Measurements from ENCODE around the gene ADAMTSL3. TPM values are rescaled to one million over a fixed set of nuclear protein-coding genes. Genes with fewer than 3 reads are reported as not detected.

Gene ADAMTSL3
- total RNA-seq, 4 donors from 2014 or later, result 4.9 to 8.8 (median 6.8) TPM

- Histone ChIP-seq H3K9me3 (no peaks in the 10 kb centered on the region), H3K27ac (no peak overlapping the region), H3K4me3 (no peak overlapping the region), H3K4me1 (no peaks in the 10 kb centered on the region), H3K36me3 (no peaks in the 10 kb centered on the region), H3K27me3 (no peaks in the 10 kb centered on the region)
- DNase-seq, result no peak
- no peak for TF ChIP-seq POLR2AphosphoS5 (IDR thresholded peaks at IDR 0.05)
- TF ChIP-seq EP300 (IDR thresholded peaks at IDR 0.05; ENCODE audit: low read depth), result no peak
- TF ChIP-seq POLR2A (IDR thresholded peaks at IDR 0.05), result no peak
- TF ChIP-seq CTCF (IDR thresholded peaks at IDR 0.05), result no peak
- in situ Hi-C loops (cut with MboI; ENCODE audit: low pct_ligation_motif_present in 1 of 4, low pct_unique_long_range_greater_than_20kb in 1 of 4, low sequenced_read_pairs in 3 of 4) (no loop called here), intact Hi-C loops (cut with DNase I; ENCODE audit: low total_unique reads) (no loop called here)
These were observed 324.1 kb downstream of the ADAMTSL3 start for GRCh38 chr15:83977992-83978391.

- Histone ChIP-seq H3K4me1 (no peaks in the 10 kb centered on the region), H3K27ac (no peak overlapping the region), H3K9me3 (no peaks in the 10 kb centered on the region), H3K36me3 (no peaks in the 10 kb centered on the region), H3K4me3 (no peak overlapping the region), H3K27me3 (no peaks in the 10 kb centered on the region)
- DNase-seq, result no peak
- WGBS, 2 donors (ENCODE audit: low coverage in 1 of 2), result 78% methylated on average over 3 of the region's 3 CpGs; no CpG with 5 or more reads in 1 of the 2 donors
- TF ChIP-seq POLR2A (IDR thresholded peaks at IDR 0.05) (no peak), EP300 (IDR thresholded peaks at IDR 0.05; ENCODE audit: low read depth) (no peak), POLR2AphosphoS5 (IDR thresholded peaks at IDR 0.05) (no peak), CTCF (IDR thresholded peaks at IDR 0.05) (no peak)
- in situ Hi-C loops (cut with MboI; ENCODE audit: low pct_ligation_motif_present in 1 of 4, low pct_unique_long_range_greater_than_20kb in 1 of 4, low sequenced_read_pairs in 3 of 4), result no loop called here
- intact Hi-C loops (cut with DNase I; ENCODE audit: low total_unique reads), result no loop called here
These were observed 324.7 kb downstream of the ADAMTSL3 start for GRCh38 chr15:83978588-83978987.

- Histone ChIP-seq H3K27ac (no peak overlapping the region), H3K36me3 (no peaks in the 10 kb centered on the region), H3K4me3 (no peak overlapping the region), H3K4me1 (no peaks in the 10 kb centered on the region), H3K9me3 (no peaks in the 10 kb centered on the region), H3K27me3 (no peaks in the 10 kb centered on the region)
- in situ Hi-C loops (cut with MboI; ENCODE audit: low pct_ligation_motif_present in 1 of 4, low pct_unique_long_range_greater_than_20kb in 1 of 4, low sequenced_read_pairs in 3 of 4), result no loop called here
- DNase-seq, result no peak
- 56 to 85% methylated on average over 3 to 4 of the region's 4 CpGs for WGBS, 2 donors (ENCODE audit: low coverage in 1 of 2)
- intact Hi-C loops (cut with DNase I; ENCODE audit: low total_unique reads), result no loop called here
- TF ChIP-seq POLR2AphosphoS5 (IDR thresholded peaks at IDR 0.05) (no peak), EP300 (IDR thresholded peaks at IDR 0.05; ENCODE audit: low read depth) (no peak), POLR2A (IDR thresholded peaks at IDR 0.05) (no peak), CTCF (IDR thresholded peaks at IDR 0.05) (no peak)
These were observed 326.7 kb downstream of the ADAMTSL3 start for GRCh38 chr15:83980637-83981036.

DNA sequence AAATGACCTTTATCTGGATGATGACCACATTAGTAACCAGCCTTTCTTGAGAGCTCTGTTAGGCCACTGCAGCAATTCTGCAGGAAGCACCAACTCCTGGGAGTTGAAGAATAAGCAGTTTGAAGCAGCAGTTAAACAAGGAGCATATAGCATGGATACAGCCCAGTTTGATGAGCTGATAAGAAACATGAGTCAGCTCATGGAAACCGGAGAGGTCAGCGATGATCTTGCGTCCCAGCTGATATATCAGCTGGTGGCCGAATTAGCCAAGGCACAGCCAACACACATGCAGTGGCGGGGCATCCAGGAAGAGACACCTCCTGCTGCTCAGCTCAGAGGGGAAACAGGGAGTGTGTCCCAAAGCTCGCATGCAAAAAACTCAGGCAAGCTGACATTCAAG lies 328.8 kb downstream of the ADAMTSL3 start:
- Histone ChIP-seq H3K4me1 (no peaks in the 10 kb centered on the region), H3K4me3 (no peak overlapping the region), H3K27me3 (no peaks in the 10 kb centered on the region), H3K9me3 (no peaks in the 10 kb centered on the region), H3K36me3 (no peaks in the 10 kb centered on the region), H3K27ac (no peak overlapping the region)
- in situ Hi-C loops (cut with MboI; ENCODE audit: low pct_ligation_motif_present in 1 of 4, low pct_unique_long_range_greater_than_20kb in 1 of 4, low sequenced_read_pairs in 3 of 4), result no loop called here
- DNase-seq, result no peak
- 74 to 92% methylated on average over 3 to 6 of the region's 6 CpGs for WGBS, 2 donors (ENCODE audit: low coverage in 1 of 2)
- no peak for TF ChIP-seq CTCF (IDR thresholded peaks at IDR 0.05)
- no peak for TF ChIP-seq POLR2A (IDR thresholded peaks at IDR 0.05)
- no peak for TF ChIP-seq EP300 (IDR thresholded peaks at IDR 0.05; ENCODE audit: low read depth)
- TF ChIP-seq POLR2AphosphoS5 (IDR thresholded peaks at IDR 0.05), result no peak
- intact Hi-C loops (cut with DNase I; ENCODE audit: low total_unique reads), result no loop called here

Data from transverse colon (tissue), 4 donors.